T-helper 9 cell (primary cell): ENCODE measurements around the gene CALD1.
A peak's percentile ranks its signal among the peaks of the same experiment; 100 is the strongest.

Source experiments
- DNase-seq: peaks from one replicate; pipeline ENCODE4 v3.0.0-alpha.2; 2020
- total RNA-seq, 2 donors: gene quantifications; one replicate each; lab custom pipeline; 2026; lab: John Stamatoyannopoulos, UW

The CALD1 gene
- 0 to 0.21 reads per million in 2 donors for total RNA-seq

GRCh38 chr7:134778941-134779740 is at the start of gene CALD1:
TSS of gene CALD1 (plus strand) at chr7:134779634. CDS start at chr7:134867734, 88,100 bp downstream.
- no peak for DNase-seq

- DNase-seq = no peak
Observed at GRCh38 chr7:134729895-134730294, 49.5 kb upstream of the CALD1 start.

- DNase-seq = no peak
Observed at GRCh38 chr7:134730411-134730829, 49.0 kb upstream of the CALD1 start.

- DNase-seq = no peak
Observed at GRCh38 chr7:134731616-134732015, 47.8 kb upstream of the CALD1 start.

GRCh38 chr7:134732728-134733127 is 46.7 kb upstream of the CALD1 start:
- no peak for DNase-seq

GRCh38 chr7:134736381-134736780 is 43.1 kb upstream of the CALD1 start:
- no peak for DNase-seq

- DNase-seq = no peak
Observed at GRCh38 chr7:134737566-134738345, 41.7 kb upstream of the CALD1 start.

- DNase-seq = no peak
Observed at GRCh38 chr7:134739362-134739761, 40.1 kb upstream of the CALD1 start.

- DNase-seq = no peak
Observed at GRCh38 chr7:134740376-134740775, 39.1 kb upstream of the CALD1 start.

- no peak for DNase-seq
Observed at GRCh38 chr7:134741907-134742635, 37.4 kb upstream of the CALD1 start.

- DNase-seq = no peak
Observed at GRCh38 chr7:134742688-134743350, 36.6 kb upstream of the CALD1 start.

- DNase-seq = no peak
Observed at GRCh38 chr7:134744569-134744968, 34.9 kb upstream of the CALD1 start.

- no peak for DNase-seq
Observed at GRCh38 chr7:134747326-134747725, 32.1 kb upstream of the CALD1 start.

- peak; percentile 69 for DNase-seq
Observed at GRCh38 chr7:134750083-134751062, 29.1 kb upstream of the CALD1 start.

- no peak for DNase-seq
Observed at GRCh38 chr7:134752006-134752760, 27.3 kb upstream of the CALD1 start.

- DNase-seq = peak; percentile 8
Observed at GRCh38 chr7:134755422-134756022, 23.9 kb upstream of the CALD1 start.

- no peak for DNase-seq
Observed at GRCh38 chr7:134757938-134758337, 21.5 kb upstream of the CALD1 start.

- DNase-seq = no peak
Observed at GRCh38 chr7:134758981-134759380, 20.5 kb upstream of the CALD1 start.

- DNase-seq = no peak
Observed at GRCh38 chr7:134761266-134761665, 18.2 kb upstream of the CALD1 start.

- no peak for DNase-seq
Observed at GRCh38 chr7:134763960-134764359, 15.5 kb upstream of the CALD1 start.
